GM23338 (cell line): ENCODE data around the gene CACNA2D3. TPM values are rescaled to one million over a fixed set of nuclear protein-coding genes. Genes with fewer than 3 reads are reported as not detected.

ENCODE experiments used
- ATAC-seq: fragments of 200-7000 bp; cut with Tn5 transposase; 3 replicates; pipeline ENCODE4 v1.9.1; 2020
- DNase-seq: peaks from one replicate; pipeline ENCODE4 v3.0.0-alpha.2; 2015; ENCODE audit warnings: low spot score
- H2AFZ ChIP-seq: fragments of 200-600 bp; sonication (generic); 2 replicates; pipeline ENCODE4 v1.8.0; 2016; ENCODE audit warnings: antibody characterized with exemption, mild to moderate bottlenecking, moderate library complexity
- H3F3A ChIP-seq: fragments of 200-600 bp; sonication (generic); replicated peaks from 2 replicates; pipeline ENCODE4 v1.8.0; 2017; ENCODE audit warnings: antibody characterized with exemption, mixed run types, low read depth
- H3K27ac ChIP-seq: fragments of 200-600 bp; sonication (generic); 2 replicates; pipeline ENCODE4 v1.6.1; 2016; ENCODE audit warnings: low read depth
- H3K27me3 ChIP-seq: fragments of 200-600 bp; sonication (generic); 2 replicates; pipeline ENCODE4 v1.8.0; 2016; ENCODE audit warnings: mild to moderate bottlenecking, mixed run types, moderate library complexity; ENCODE audit not compliant: insufficient read depth
- H3K36me3 ChIP-seq: fragments of 200-600 bp; sonication (generic); 2 replicates; pipeline ENCODE4 v1.8.0; 2016; ENCODE audit warnings: mild to moderate bottlenecking; ENCODE audit not compliant: insufficient read depth
- H3K4me1 ChIP-seq: fragments of 200-600 bp; sonication (generic); 2 replicates; pipeline ENCODE4 v1.8.0; 2016; ENCODE audit warnings: mild to moderate bottlenecking, moderate library complexity; ENCODE audit not compliant: insufficient read depth
- H3K4me2 ChIP-seq: fragments of 200-600 bp; sonication (generic); 2 replicates; pipeline ENCODE4 v1.7.1; 2017; ENCODE audit warnings: mixed run types
- H3K4me3 ChIP-seq: fragments of 200-600 bp; sonication (generic); 2 replicates; pipeline ENCODE4 v1.6.1; 2016; ENCODE audit warnings: mixed run types
- H3K79me2 ChIP-seq: fragments of 200-600 bp; sonication (generic); replicated peaks from 2 replicates; pipeline ENCODE4 v1.8.0; 2017; ENCODE audit warnings: mild to moderate bottlenecking; ENCODE audit not compliant: insufficient read depth
- H3K9me2 ChIP-seq: fragments of 200-600 bp; sonication (generic); 2 replicates; pipeline ENCODE4 v1.8.0; 2017; ENCODE audit not compliant: insufficient read depth
- H4K20me1 ChIP-seq: fragments of 200-600 bp; sonication (generic); replicated peaks from 2 replicates; pipeline ENCODE4 v1.8.0; 2017; ENCODE audit warnings: mild to moderate bottlenecking; ENCODE audit not compliant: insufficient read depth
- H3K27ac Mint-ChIP-seq: 2 replicates; pipeline ENCODE4 v1.8.0; 2020; ENCODE audit warnings: inconsistent platforms, mild to moderate bottlenecking, moderate library complexity, mixed read lengths
- H3K27me3 Mint-ChIP-seq: 3 replicates; pipeline ENCODE4 v1.8.0; 2022; ENCODE audit warnings: low read depth, mild to moderate bottlenecking, moderate library complexity, mixed read lengths, inconsistent platforms; ENCODE audit not compliant: insufficient read depth, poor library complexity
- H3K36me3 Mint-ChIP-seq: 3 replicates; pipeline ENCODE4 v1.8.0; 2021; ENCODE audit warnings: low read depth, mild to moderate bottlenecking, inconsistent platforms, moderate library complexity, mixed read lengths
- H3K4me1 Mint-ChIP-seq: 3 replicates; pipeline ENCODE4 v1.8.0; 2020; ENCODE audit warnings: mild to moderate bottlenecking, inconsistent platforms, mixed read lengths
- H3K4me3 Mint-ChIP-seq: 3 replicates; pipeline ENCODE4 v1.8.0; 2021; ENCODE audit warnings: moderate library complexity, mild to moderate bottlenecking, inconsistent platforms, mixed read lengths
- H3K9me3 Mint-ChIP-seq: 3 replicates; pipeline ENCODE4 v1.8.0; 2020; ENCODE audit warnings: moderate library complexity, mild to moderate bottlenecking, inconsistent platforms, mixed read lengths
- CREB1 ChIP-seq: fragments of 250-450 bp; sonication (Bioruptor Pico); IDR thresholded peaks from 2 replicates; pipeline ENCODE4 v1.5.0; 2020; ENCODE audit warnings: low read depth, mild to moderate bottlenecking, moderate library complexity
- CTCF ChIP-seq, 2 experiments: fragments of 200-600 bp in 1 of 2; sonication (generic) in 1 of 2; conservative IDR thresholded peaks; 2 replicates each; pipeline versions ENCODE4 v1.5.1 to v1.6.1; 2016 to 2017; ENCODE audit warnings: antibody characterized with exemption in 2 of 2, low read depth in 2 of 2, mild to moderate bottlenecking in 2 of 2, moderate library complexity in 1 of 2
- ETS1 ChIP-seq: IDR thresholded peaks from 2 replicates; pipeline ENCODE4 v1.6.1; 2016; ENCODE audit warnings: antibody characterized with exemption
- EZH2 ChIP-seq: fragments of 200-600 bp; sonication (generic); IDR thresholded peaks from one replicate; pipeline ENCODE4 v1.8.0; 2017; ENCODE audit warnings: antibody characterized with exemption, mild to moderate bottlenecking, low read depth; ENCODE audit not compliant: unreplicated experiment
- EZH2phosphoT487 ChIP-seq: fragments of 200-600 bp; sonication (generic); IDR thresholded peaks from one replicate; pipeline ENCODE4 v1.8.1; 2018; ENCODE audit warnings: antibody characterized with exemption; ENCODE audit not compliant: unreplicated experiment
- JUNB ChIP-seq: IDR thresholded peaks from one replicate; pipeline ENCODE4 v1.6.1; 2016; ENCODE audit warnings: antibody characterized with exemption; ENCODE audit not compliant: unreplicated experiment
- NANOG ChIP-seq: IDR thresholded peaks from 2 replicates; pipeline ENCODE4 v1.6.1; 2016; ENCODE audit warnings: antibody characterized with exemption, borderline replicate concordance
- POLR2AphosphoS5 ChIP-seq: IDR thresholded peaks from 2 replicates; pipeline ENCODE4 v1.6.1; 2016; ENCODE audit warnings: antibody characterized with exemption, low read depth
- REST ChIP-seq: IDR thresholded peaks from one replicate; pipeline ENCODE4 v1.6.1; 2018; ENCODE audit warnings: antibody characterized with exemption; ENCODE audit not compliant: unreplicated experiment
- STAT1 ChIP-seq: IDR thresholded peaks from one replicate; pipeline ENCODE4 v1.6.1; 2016; ENCODE audit warnings: antibody characterized with exemption; ENCODE audit not compliant: unreplicated experiment
- ZNF114 ChIP-seq: fragments of 250-450 bp; sonication (Bioruptor Pico); IDR thresholded peaks from 2 replicates; pipeline ENCODE4 v1.5.0; 2020; ENCODE audit warnings: mild to moderate bottlenecking, moderate library complexity
- ZNF331 ChIP-seq: fragments of 250-450 bp; sonication (Bioruptor Pico); IDR thresholded peaks from 2 replicates; pipeline ENCODE4 v1.5.0; 2020; ENCODE audit warnings: low read depth, mild to moderate bottlenecking, moderate library complexity
- ZNF462 ChIP-seq: fragments of 250-450 bp; sonication (Bioruptor Pico); IDR thresholded peaks from 2 replicates; pipeline ENCODE4 v1.5.0; 2020; ENCODE audit warnings: mild to moderate bottlenecking, moderate library complexity
- polyA plus RNA-seq: library from polyadenylated mRNA; unstranded; fragments of >200 nt; fragmentation: Nextera tagmentation; extraction: Ambion mirVana; gene quantifications from 2 replicates; pipeline ENCODE4 v1.2.1, GENCODE V29; 2016
- total RNA-seq: library from RNA; depleted of rRNA; stranded (reverse); fragments of >200 nt; shearing (Covaris generic); gene quantifications from 2 replicates; pipeline ENCODE4 v1.2.3, GENCODE V29; 2014

Gene CACNA2D3
- total and polyA plus RNA-seq, 2 experiments from 2014 or later, result 2.2 to 2.3 TPM

DNA sequence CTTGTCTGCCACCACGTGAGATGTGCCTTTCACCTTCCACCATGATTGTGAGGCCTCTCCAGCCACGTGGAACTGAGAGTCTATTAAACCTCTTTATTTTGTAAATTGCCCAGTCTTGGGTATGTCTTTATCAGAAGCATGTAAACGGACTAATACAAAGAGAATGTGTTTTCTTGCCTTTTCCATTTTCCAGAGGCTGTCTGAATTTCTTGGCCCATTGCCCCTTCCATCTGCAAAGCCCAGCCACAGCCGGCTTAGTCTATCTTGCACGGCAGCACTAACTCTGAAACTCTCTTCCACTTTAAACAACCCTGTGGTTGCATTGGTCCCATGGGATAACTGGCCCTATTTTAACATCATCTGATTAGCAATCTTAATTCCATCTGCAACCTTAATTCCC, 590.2 kb downstream of the CACNA2D3 start:
- DNase-seq, result no peak
- no peak for TF ChIP-seq ZNF331 (CRISPR knock-in tag)
- no peak for TF ChIP-seq NANOG
- no peak for TF ChIP-seq EZH2phosphoT487
- TF ChIP-seq CTCF (conservative IDR thresholded peaks at IDR 0.05; ENCODE audit: low read depth in 2 of 2), result no peak
- TF ChIP-seq ETS1, result no peak
- TF ChIP-seq JUNB, result no peak
- TF ChIP-seq EZH2, result no peak
- TF ChIP-seq ZNF462 (CRISPR knock-in tag), result no peak
- no peak for TF ChIP-seq CREB1
- TF ChIP-seq STAT1, result no peak
- TF ChIP-seq REST, result no peak
- no peak for TF ChIP-seq POLR2AphosphoS5
- no peak for TF ChIP-seq ZNF114
- peaks cover 31% of the 10 kb centered on the region for H3K4me1 ChIP-seq
- H3K27me3 Mint-ChIP-seq, result peaks cover 6% of the 10 kb centered on the region
- no peak overlapping the region for H3K4me2 ChIP-seq
- H3K27ac ChIP-seq, result no peak overlapping the region
- H3K9me2 ChIP-seq, result peaks cover 14% of the 10 kb centered on the region; the same call in 1 of the 2 replicates
- H3K36me3 Mint-ChIP-seq, result peaks cover 5% of the 10 kb centered on the region; the same call in 1 of the 3 replicates
- no peaks in the 10 kb centered on the region for H3K9me3 Mint-ChIP-seq
- no peaks in the 10 kb centered on the region for H3K27me3 ChIP-seq
- H3K79me2 ChIP-seq, result no peaks in the 10 kb centered on the region
- H3K36me3 ChIP-seq, result no peaks in the 10 kb centered on the region; the same call in 1 of the 2 replicates
- no peak overlapping the region for H2AFZ ChIP-seq
- no peak overlapping the region for H3K4me3 ChIP-seq
- peaks cover 24% of the 10 kb centered on the region for H3K4me1 Mint-ChIP-seq
- peak overlapping the region; percentile 61; the same call in 1 of the 2 replicates for H3K27ac Mint-ChIP-seq
- H3F3A ChIP-seq, result no peaks in the 10 kb centered on the region; the same call in 1 of the 2 replicates
- H3K4me3 Mint-ChIP-seq, result no peak overlapping the region
- no peak for ATAC-seq
- H4K20me1 ChIP-seq, result no peaks in the 10 kb centered on the region
